ENCODE data around the gene PRRX2. TPM values are rescaled to one million over a fixed set of nuclear protein-coding genes. Genes with fewer than 3 reads are reported as not detected.

PRRX2 gene
- total and polyA plus RNA-seq, 9 of the 15 experiments (the other 6 are each of a cell fraction or from before 2014, with no cell fraction given) = 0.21 TPM; not detected in 8

DNA sequence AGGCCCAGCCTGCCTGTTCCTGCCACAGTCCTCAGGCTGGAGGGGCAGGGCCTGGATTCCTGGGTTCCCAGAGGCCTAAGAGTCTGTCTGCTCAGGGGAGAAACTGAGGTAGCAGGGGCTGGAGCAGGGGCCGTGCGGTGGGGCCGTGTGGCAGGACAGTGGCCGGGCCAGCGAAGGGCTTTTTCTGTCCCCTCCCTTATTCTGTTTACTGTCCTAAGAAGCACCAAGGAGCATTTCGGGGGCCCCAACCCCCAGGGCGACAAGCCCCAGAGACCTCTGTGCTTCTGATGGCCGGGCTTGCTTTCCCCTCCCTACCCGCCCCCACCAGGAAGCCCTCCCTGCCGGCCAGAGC is 16.7 kb upstream of the PRRX2 start:
- CTCF ChIA-PET (ENCODE audit: low intra/inter-chr PET ratio) = no interaction called here
- ATAC-seq (peak; percentile 29; the same call in 1 of the 3 replicates), DNase-seq (ENCODE audit: extremely low read depth in 1 of 4, low spot score in 3 of 4) (no peak), FAIRE-seq (no peak)
- no peaks in the 10 kb centered on the region for H3K9me3 ChIP-seq (replicated peaks; ENCODE audit: control insufficient read depth, insufficient read depth, low read depth, low read length)
- no peaks in the 10 kb centered on the region for H3K79me2 ChIP-seq (ENCODE audit: control insufficient read depth, insufficient read depth, low read length)
- TF ChIP-seq, protein P1, sequence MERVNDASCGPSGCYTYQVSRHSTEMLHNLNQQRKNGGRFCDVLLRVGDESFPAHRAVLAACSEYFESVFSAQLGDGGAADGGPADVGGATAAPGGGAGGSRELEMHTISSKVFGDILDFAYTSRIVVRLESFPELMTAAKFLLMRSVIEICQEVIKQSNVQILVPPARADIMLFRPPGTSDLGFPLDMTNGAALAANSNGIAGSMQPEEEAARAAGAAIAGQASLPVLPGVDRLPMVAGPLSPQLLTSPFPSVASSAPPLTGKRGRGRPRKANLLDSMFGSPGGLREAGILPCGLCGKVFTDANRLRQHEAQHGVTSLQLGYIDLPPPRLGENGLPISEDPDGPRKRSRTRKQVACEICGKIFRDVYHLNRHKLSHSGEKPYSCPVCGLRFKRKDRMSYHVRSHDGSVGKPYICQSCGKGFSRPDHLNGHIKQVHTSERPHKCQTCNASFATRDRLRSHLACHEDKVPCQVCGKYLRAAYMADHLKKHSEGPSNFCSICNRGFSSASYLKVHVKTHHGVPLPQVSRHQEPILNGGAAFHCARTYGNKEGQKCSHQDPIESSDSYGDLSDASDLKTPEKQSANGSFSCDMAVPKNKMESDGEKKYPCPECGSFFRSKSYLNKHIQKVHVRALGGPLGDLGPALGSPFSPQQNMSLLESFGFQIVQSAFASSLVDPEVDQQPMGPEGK (CRISPR knock-in tag; IDR thresholded peaks at IDR 0.05; ENCODE audit: borderline replicate concordance) = no peak
- TF ChIP-seq EHMT2 (IDR thresholded peaks at IDR 0.05) (no peak), CBX8 (IDR thresholded peaks at IDR 0.05; ENCODE audit: borderline replicate concordance, extremely low read depth, low read depth, low read length, poor library complexity, severe bottlenecking) (no peak), SMAD3 (CRISPR knock-in tag; conservative IDR thresholded peaks at IDR 0.05) (no peak), TSHZ1 (CRISPR knock-in tag; IDR thresholded peaks at IDR 0.05) (no peak), SRSF1 (IDR thresholded peaks at IDR 0.05; ENCODE audit: low read depth, low read length) (no peak), ETV6 (IDR thresholded peaks at IDR 0.05; ENCODE audit: borderline replicate concordance in 1 of 2, low read depth in 2 of 2, low read length in 1 of 2) (no peak), ETV6 (CRISPR knock-in tag; IDR thresholded peaks at IDR 0.05; ENCODE audit: borderline replicate concordance) (no peak), CHD4 (IDR thresholded peaks at IDR 0.05; ENCODE audit: insufficient read depth, insufficient replicate concordance, low read depth, low read length, poor library complexity, severe bottlenecking) (no peak), NFIC (IDR thresholded peaks at IDR 0.05) (no peak)
- peaks cover 8 to 18% of the 10 kb centered on the region in 2 experiments; a peak in 4 of 5 replicates for H3K27me3 ChIP-seq (ENCODE audit: control insufficient read depth in 2 of 2, insufficient read depth in 2 of 2, low read length in 2 of 2)
- H3K4me1 ChIP-seq (replicated peaks in 1 of 2; ENCODE audit: control insufficient read depth in 2 of 2, insufficient read depth in 2 of 2, low read length in 2 of 2) = peaks cover 0 to 23% of the 10 kb centered on the region in 2 experiments; a peak in 3 of 5 replicates
- intact Hi-C loops (cut with micrococcal nuclease) = loop anchor here (10.0 kb wide), 1 partner anchor 236 kb away; no protein-coding TSS in a partner anchor
- BruUV-seq (replicated peaks) = no TSS peak
- 0% methylated on average over 1 of the region's 10 CpGs for WGBS (ENCODE audit: insufficient coverage, low coverage, missing lambda C conversion rate)
- H3K9ac ChIP-seq (ENCODE audit: insufficient read depth in 1 of 2, low read depth in 2 of 2, low read length in 2 of 2) = 0 out of 4 replicates have a peak overlapping the region, but pooled peaks of 1 of the 2 experiments have one; percentile 43
- no peaks in the 10 kb centered on the region for H3K9me1 ChIP-seq (ENCODE audit: control insufficient read depth, insufficient read depth, low read length)
- POLR2A ChIA-PET = no interaction called here
- no peaks in the 10 kb centered on the region for H3K36me3 ChIP-seq (ENCODE audit: control insufficient read depth, insufficient read depth, low read length)
- in situ Hi-C loops (cut with MboI) = no loop called here
- H4K20me1 ChIP-seq (replicated peaks; ENCODE audit: control insufficient read depth, insufficient read depth, low read length) = no peaks in the 10 kb centered on the region
- H3K4me3 ChIP-seq = no peak overlapping the region
- no peak overlapping the region for H2AFZ ChIP-seq (ENCODE audit: low read depth, low read length)
- H3K27ac ChIP-seq (ENCODE audit: extremely low read depth, low read depth, low read length) = no peak overlapping the region
- H3K4me2 ChIP-seq (ENCODE audit: insufficient read depth, low read length) = no peak overlapping the region

Data from K562 (cell line).